Activated naive CD4-positive, alpha-beta T cell (primary cell): ENCODE measurements around the gene TUBA3E.
"Not testable (repeated sequence)": the region's sequence is repeated elsewhere in the genome, so short reads cannot be mapped to it uniquely, and the experiment has no call there.

Experiments used
- DNase-seq, 4 experiments: peaks; one replicate each; lab custom pipeline; 2025; lab: John Stamatoyannopoulos, UW

TUBA3E gene

DNA sequence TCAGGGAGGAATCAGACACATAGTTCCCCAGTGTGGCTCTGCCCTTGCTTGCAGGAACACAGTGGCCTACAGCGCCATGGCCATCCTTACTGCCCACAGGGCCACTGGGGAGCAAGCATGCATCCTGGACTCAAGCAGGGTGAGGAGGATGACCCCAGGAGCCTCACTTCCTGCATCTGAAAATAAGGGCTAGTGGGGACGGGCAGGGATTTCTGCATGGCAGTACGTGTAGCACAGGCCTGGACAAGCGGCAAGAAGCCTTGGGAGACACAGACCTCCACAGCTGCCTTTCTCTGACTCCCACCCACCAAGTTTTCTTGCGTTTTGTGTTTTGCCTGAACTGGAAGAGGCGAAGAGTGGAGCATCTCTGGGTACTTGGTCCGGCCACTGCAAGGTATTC, 35.8 kb downstream of the TUBA3E start:
- not testable (repeated sequence) for DNase-seq

DNA sequence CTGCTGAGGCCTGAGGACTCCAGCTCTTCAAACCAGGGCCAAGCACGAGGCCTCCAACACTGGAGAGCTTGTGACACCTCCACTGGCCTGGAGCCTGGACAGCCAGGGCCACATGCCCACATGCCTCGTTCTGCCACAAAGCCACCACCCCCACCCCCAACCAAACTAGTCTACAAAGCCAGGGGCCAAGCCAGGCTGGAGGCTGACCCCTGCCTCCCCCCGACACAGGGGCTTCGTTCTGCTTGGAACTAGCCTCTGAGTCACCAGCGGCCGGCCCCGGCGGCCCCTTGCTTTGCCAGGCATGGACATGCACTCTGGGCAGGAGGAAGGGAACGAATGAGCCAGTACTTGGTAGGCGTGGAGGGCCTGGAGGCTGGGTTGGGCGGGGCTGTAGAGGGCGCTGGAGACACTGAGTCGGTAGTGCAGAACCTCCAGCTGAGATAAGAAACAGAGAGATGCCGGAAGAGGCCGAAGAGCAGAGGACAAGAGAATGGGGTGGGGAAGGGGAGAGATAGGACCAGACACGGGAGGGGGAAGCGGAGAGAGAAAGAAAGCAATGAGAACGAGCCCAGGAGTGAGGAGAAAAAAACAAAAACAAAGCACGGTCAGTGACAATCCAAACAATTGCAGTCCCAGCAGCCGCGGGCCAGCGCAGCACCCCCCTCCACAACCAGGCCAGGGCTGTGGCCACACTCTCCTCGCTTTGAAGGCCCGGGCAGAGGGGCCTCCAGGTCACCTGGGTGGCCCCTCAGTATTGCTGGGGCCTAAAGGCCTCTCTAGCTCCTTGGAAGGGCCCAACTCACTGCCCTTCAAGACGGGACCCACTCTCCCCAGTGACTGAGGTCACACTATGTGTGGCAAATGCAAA, 37.2 kb downstream of the TUBA3E start:
- not testable (repeated sequence) for DNase-seq

DNA sequence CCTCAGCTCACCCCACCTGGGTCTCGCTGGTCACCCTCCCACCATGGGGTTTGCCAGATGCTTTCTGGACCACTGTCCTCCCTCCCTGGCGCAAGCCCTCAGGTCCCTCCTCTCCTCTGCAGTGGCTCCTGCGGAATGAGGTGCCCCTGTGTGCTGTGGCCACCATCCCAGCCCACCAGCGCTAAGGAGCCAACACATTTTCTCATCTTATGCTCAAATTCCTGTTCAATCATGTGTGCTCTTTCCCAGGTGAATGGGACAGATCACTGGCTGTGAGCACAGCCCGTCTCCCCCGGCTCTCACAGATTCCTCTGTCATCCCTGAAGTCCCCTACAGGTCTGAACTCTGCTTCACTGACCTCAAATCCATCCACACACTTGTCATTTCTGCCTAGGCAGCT, 38.1 kb downstream of the TUBA3E start:
- DNase-seq: no peak

DNA sequence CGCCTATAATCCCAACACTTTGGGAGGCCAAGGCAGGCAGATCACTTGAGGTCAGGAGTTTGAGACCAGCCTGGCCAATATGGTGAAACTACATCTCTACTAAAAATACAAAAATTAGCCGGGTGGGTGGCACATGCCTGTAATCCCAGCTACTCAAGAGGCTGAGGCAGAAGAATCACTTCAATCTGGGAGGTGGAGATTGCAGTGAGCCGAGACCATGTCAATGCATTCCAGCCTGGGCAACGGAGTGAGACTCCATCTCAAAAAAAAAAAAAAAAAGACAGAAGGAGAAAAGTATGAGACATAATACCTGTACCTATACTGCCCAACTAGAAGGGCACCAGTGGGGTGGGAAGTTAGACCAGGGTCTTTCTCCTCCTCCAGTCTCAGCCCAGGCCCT, 38.9 kb downstream of the TUBA3E start:
- not testable (repeated sequence) for DNase-seq

DNA sequence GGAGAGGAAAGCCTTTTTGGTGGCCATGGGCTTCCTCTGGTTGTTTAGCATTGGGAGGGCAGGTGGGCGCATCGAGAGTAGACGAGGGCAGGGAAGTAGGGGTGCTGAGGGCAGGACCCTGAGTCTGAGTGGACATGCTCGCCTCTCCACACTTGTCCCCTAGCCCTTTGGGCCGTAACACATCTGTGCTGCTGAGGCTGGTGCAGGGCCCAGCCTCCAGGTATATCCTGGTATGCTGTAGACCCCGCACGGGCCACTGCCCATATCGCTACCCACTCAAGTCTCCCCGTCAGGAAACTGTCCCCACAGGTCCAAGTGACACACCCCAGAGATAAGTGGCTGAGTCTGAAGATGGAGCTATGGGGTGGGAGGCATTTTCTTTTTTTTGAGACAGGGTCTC, 39.6 kb downstream of the TUBA3E start:
- DNase-seq: no peak

DNA sequence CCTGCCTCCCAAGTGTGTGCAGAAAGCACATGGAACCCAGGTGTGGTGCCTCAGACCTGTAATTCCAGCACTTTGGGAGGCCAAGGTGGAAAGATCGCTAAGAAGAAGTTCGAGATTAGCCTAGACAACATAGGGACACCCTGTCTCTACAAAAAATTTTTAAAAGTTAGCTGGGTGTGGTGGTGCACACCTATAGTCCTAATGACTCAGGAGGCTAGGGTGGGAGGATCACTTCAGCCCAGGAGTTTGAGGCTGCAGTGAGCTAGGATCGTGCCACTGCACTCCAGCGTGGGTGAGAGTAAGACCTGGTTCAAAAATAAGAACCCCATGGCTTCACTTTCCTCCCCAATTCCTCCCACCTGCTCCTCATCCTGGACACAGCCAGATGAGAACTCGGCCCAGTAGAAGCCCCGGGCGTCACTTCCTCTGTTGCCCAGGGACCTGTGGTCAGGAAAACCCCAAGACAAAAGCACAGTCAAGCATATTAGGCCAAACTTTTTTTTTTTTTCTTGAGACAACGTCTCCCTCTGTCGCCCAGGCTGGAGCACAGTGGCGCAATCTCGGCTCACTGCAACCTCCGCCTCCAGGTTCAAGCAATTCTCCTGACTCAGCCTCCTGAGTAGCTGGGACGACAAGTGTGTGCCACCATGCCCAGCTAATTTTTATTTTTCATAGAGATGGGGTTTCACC, 40.3 kb downstream of the TUBA3E start:
- not testable (repeated sequence) for DNase-seq

DNA sequence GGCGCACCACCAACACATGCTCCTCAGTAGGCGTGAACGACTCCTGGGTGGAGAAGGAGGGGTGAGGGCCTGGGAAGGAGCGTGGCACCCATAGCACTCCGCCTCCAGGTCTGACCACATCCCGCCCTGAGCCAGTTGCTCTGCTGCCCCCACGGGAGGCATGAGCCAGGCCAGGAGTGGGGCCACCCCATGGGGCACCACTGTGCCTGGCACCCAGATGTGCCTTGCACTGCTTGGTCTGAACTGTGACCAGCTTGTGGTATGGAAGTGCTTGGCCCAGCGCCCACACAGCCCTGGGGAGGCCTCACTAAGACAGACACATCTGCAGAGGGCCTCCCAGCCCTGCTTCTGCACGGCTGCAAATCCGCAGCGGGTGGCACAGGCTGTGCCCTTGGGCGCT, 40.9 kb downstream of the TUBA3E start:
- DNase-seq: not testable (repeated sequence)

DNA sequence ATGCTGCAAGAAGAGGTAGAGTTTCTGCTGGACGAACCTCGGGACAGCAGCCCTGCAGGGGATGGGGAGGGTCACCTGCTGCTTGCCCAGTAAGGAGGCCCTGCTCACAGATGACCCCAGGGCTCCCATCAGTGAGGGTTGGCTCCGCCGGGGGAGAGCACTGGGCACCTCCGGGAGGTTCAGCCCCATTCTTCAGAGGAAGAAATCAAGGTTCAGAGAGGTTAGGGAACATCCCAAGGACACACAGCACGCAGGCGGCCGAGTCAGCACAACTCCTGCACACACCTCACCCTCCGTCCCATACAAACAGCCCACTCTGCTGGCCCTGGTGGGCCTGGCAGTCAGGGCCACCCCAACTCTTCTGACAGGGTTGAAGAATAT, 41.6 kb downstream of the TUBA3E start:
- no peak for DNase-seq

DNA sequence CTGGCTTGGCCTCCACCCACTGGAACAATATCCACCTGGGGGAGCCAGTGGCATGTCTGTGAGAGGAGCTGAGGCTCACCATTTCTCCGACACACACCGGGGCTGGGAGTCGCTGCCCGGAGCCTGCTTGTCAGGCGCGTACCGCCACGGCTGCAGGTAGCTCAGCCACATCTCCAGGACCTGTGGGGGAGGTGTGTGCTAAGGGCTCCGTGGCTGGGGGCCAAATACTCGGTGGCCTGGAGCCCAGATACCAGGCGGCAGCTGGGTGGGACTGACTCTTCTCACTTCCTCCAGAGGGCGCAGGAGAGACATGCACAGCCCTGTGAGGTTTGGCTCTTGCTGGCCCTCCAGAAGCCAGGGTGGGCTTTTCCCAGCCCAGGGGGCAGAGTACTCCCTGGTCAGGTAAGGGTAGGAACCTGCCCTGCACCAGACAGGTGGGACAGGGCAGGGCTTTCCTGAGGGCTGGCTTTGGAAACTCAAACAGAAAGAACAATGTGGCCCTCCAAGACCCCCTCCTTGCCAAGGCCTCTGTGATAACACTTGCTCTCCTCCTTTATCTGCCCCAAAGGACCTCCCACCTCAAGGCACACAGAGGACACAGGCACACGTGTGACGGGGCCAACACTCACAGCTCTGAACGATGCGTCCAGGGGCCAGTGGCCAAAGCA, 42.1 kb downstream of the TUBA3E start:
- DNase-seq: not testable (repeated sequence)

DNA sequence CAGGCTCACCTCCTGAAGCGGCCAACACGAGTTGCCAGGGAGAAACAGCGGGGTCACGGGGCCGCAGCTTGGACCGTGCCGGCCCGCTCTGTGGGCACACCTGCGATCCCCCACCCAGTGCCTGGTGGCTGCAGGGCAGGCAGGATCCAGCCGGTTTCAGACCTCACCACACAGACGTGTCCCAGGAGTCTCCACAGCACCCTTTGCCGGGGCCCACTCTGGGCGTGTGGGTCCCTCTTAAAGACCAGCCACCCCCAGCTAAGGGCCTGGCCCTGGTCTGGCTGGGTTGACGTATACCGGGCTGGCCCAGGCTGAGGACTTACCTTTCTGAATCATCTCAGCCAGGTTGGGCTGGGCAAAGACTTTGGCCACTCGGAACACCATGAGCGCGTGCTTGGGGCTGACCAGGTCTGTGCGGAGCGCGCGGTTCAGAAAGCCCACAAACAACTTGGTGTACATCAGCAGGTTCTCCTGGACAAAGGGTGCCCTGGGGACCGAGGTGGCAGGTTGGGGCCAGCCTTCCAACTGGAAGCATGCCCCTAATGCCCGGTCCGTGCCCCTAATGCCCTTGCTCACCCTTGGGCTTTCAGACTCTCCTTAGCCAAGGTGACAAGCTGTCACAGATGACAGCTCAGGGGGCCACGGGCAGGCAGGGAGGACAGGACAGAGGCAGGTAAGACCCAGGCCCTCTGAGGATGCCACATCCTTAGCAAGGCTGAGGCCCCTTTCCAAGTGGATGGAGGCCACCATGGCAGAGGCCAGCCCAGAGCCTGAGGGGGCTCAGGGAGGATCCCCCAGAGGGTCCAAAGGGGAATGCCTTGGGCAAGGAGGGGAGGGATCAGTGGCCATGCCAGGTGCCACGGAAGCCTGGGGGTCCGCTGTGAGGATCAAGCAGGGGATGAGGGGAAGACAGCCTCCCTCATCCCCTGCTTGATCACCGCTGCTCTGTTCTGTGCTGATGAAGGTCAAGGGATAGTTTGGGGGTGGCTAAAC, 43.2 kb downstream of the TUBA3E start:
- DNase-seq: no peak

DNA sequence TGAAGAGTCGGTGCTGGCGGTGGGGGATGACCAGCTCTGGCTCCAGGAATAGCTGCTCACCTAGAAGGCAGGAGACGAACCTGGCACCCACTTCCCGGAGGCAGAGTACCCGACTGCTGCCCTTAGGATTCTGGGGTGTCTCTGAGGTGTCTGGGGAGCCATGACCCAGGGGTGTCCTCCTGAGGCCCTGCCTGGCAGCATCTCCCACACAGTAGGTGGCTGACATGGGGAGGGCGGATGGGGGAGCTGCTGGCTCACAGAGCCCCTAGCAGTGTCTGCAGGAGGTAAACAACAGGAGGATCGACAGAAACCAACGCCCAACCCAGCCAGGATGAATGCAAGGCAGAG, 43.8 kb downstream of the TUBA3E start:
- not testable (repeated sequence) for DNase-seq

DNA sequence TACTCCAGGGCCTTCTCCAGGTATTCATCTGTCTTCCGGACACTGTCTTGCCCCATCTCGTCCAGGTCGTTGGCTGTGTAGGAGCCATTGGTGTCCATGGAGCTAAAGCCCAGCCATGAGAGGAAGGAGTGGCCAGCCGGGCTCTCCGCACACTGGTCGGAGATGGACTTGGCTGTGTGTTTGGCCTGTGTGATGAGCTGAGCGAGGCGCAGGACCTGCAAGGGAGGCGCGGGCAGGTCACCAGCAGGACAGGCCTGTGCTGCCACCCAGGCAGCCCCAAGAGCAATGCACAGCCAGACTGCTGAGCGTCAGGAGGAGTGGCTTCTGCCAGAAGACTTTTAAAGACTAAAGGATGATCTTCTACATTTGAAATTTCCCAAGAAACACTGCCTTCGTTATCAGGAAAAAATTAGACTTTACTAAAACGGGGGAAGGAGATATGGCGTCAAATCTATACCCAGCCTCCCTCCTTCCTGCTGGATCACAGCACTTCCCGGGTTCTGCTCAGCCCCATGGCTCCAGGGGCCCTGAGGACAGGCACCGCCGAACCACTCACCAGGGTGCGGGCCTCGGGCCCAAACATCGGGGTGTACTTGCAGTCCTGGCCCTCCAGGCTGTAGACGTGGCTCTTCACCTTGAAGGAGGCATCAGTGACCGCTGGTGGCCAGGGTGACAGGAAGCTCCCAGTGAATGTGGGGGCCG, 44.4 kb downstream of the TUBA3E start:
- DNase-seq: not testable (repeated sequence)

DNA sequence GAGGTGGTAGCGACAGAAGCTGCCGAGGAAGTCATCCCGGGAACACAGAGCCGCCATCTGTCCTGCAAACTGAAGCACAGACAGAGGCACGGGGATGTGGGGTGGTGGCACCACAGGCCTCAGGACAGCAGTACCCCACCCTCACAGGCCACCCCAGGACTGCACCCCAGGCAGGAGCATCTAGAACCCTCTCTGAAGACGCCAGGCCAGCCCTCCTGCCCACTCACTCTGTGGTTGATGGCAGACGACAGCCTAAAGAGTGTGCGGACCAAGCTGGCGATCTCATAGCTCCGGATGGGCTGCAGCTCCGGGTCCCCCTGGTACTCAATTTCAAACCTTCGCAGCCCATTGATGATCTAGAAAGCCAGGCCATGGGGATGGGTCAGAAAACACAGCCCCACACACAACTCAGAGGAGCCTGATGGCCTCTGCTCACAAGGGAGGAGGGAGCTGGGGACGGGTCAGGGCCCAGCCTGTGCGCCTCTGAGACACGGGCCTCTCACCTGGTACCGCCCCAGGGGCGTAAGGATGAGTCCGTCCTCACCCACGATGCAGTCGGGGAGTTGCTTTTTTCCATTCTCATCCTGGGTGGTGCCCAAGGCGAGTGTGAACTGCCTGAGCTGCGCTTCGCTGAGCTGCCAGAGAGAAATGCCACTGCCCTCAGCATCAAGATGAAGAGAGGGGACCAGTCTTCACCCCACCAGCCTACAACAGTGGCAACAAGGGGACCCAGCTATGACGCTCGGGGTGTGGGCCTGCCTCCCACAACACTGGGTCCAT, 45.2 kb downstream of the TUBA3E start:
- DNase-seq: no peak

DNA sequence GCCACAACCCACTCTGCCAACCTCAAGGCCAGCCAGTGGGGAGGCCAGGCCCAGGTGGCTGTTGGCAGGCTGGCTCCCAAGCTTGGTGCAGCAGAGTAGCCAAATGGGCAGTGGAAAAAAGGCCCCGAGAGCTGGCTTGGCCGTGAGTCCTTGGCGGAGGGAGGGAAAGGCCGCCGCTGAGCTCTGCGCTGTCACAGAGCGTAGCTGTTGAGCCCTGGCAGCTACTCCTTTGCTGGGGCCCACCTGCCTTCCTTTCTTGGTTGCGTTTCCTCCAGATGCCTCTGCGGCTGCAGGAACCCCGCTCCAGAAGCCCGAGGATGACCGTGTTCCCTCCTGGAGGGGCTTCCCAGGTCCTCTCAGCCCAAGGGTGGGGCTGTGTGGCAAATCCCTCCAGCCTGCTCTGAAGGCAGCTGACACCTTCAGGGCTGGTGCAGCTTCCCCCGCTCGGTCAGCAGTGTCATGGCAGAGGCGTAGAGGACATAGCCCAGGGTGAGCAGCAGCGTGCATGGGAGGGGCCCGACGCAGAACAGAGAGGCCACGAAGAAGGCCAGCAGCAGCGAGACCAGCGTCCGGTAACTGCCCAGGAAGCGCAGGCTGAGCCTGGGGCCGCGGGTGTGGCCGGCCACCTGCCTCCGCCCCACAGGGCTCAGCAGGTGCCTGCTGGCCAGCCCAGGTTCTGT, 46.0 kb downstream of the TUBA3E start:
- not testable (repeated sequence) for DNase-seq

DNA sequence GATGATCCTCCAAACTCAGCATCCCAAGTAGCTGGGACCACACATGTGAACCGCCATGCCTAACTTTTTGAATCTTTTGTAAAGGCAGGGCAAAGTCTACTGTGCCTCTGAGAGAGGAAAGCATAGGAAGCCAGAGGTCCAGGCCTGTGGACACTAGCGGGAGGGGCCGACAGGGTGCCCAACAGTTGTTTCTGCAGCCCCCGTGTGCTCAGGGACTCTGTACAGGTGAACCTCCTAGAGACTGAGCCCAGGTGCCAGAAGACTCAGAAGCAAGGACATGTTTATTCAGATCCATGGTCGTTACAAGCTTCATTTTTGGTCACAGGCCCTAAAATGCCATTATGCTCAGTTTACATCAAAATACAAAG, 47.1 kb downstream of the TUBA3E start:
- DNase-seq: not testable (repeated sequence)

DNA sequence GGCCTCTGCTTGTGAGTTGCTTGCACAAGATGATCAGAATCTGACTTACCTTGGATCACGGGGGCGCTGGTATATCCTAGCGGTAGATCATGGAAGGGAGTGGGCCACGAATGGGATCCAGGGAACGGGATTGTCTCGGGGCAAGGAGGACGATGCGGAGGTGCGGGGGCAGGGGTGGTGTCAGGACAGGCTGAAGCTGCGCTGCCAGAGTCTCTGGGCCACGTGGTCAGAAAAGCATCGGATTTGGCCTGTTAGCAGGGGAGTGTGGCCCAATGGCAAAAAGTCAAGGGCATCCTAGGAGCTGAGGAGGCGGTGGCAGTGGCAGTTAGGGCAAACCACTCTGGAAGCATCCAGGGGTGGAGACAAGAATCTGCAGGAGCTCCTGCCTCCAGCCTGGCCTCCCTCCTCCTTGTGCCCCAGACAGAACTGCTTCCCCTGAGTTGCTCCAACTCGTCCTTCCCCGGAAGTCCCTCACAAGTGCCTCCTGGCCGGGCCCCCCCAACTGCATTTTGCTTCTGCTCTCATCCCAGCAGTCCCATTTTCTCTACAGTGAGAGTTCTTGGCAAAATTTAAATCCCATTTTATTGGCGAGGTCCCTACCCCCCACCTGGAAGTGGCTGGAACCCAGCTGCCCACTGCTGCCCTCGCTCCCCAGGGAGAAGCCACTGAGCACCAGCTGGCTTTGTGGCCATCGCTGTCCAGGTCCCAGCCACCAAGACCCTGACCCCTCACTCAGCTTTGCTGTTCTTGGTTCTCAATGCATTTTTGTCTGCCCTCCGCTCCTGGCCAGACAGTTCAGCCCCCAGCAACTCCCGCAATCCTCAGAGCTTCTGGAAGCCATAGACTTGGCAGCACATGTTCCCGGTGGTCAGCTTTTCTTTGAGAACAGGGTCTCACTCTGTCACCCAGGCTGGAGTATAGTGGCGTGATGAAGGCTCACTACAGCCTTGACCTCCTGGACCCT, 47.8 kb downstream of the TUBA3E start:
- no peak for DNase-seq

DNA sequence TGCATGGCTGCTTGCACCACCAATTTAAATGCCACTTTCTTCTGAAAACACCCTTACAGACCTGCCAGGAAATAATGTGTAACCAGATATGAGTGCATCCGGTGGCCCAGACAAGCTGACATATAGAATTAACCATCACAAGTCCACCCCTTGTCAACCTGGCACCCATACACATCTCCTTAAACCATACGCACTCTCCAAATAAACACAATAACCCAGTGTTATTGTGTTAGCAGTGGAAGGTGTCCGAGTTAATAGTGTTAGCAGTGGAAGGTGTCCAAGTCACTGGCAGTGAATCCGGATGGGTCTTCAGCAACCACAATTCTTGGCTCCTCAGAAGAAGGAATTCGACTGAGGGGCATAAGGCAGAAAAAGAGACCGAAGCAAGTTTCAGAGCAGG, 49.7 kb downstream of the TUBA3E start:
- DNase-seq: not testable (repeated sequence)

DNA sequence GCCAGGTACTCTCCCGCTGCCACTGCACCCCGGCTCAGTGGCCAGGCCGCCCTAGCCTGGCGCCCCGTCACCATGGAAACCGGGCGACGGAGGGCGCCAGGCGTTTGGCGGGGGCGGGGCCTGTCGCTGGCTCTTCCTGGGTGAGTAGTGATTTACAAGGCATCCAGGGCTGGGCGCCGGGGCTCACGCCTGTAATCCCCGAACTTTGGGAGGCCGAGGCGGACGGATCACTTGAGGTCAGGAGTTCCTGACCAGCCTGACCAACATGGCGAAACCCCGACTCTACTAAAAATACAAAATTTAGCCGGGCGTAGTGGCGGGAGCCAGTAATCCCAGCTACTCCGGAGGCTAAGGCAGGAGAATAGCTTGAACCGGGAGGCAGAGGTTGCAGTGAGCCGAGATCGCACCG, 53.2 kb downstream of the TUBA3E start, which contains the start of gene CCDC74B:
Gene CCDC74B, minus strand, starts transcription at position 107 of the 409 bp plus-strand sequence. CDS start 116 bp downstream, outside the sequence.
- peak in 1 of 4 experiments; percentile 20 for DNase-seq
